IPS DF 19.7 (cell line): ENCODE data around the gene NRL.
"Not testable (repeated sequence)": the region's sequence is repeated elsewhere in the genome, so short reads cannot be mapped to it uniquely, and the experiment has no call there.

ENCODE experiments used
- DNase-seq: peaks from one replicate; pipeline ENCODE4 v3.0.0-alpha.2; 2013; ENCODE audit warnings: low read depth, low spot score

NRL gene

GRCh38 chr14:24052656-24053547, 61.8 kb downstream of the NRL start:
- no peak for DNase-seq

DNA sequence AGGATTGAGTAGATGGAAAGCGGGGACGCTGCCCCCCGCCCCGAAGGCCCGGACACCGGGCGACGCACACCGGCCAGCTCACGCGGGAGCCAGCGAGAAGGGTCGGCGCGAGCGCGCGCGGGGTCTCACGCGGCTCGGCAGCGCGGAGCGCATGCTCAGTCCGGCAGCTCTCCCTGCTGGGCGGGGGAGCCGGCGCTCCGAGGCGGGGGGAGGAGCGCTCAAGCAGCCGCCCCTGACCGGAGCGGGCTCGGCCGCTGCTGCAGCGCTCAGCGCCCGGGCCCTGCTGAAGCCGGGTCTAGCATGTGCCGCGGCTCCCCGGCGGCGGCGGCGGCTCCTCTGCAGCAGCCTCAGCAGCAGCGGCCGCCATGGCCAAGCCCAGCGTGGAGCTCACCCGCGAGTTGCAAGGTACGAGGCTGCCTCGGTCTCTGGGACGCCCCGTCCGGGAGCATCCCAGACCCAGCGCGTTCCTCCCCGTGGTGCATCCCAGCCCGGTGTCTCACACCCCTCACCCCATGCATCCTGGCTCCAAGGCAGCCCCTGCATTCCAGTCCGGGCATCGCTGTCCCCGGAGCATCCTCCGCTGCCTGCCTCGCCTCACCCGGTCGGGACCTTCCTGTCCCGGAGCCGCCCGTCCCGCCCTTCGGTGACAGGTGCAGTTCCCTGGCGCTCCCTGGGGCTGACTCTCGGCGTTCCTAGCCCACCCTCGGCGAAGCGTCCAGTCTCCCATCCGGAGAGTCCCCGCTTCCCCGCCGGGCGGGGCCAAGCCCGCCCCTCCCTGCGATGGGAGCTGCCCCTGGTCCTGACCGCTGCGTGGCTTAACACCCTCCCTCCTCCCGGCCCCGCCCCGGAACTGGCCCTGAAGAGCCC, 62.7 kb downstream of the NRL start, which contains the start of gene CARMIL3:
Gene CARMIL3, plus strand, starts transcription at position 221 of the 867 bp plus-strand sequence. Its CDS starts 145 bp downstream, at position 366.
- DNase-seq: no peak

DNA sequence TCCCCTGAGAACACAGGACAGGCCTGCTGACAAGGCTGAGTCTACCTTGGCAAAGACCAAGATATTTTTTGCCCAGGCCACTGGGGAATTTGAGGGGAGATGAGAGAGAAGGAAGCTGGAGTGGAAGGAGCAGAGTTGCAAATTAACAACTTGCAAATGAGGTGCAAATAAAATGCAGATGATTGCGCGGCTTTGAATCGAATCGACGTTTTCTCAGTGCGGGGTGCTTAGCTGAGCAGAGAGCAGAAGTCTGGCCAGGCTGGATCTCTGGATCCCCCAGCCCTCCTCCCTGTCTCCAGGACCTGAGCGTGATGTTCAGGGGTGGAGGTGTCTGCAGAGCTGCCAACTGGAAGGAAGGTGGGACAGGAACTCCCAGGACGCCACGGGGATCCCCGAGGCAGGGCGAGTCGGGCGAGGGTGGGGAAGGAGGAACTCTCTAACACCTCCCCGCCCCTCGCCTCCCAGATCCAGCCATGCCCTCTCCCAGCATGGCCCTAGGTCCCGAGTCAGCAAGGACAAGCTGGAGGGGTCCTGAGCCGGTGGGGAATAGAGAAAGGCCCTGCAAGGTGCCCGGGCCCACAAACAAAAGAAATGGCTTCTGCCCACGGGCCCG, 63.5 kb downstream of the NRL start:
- no peak for DNase-seq

DNA sequence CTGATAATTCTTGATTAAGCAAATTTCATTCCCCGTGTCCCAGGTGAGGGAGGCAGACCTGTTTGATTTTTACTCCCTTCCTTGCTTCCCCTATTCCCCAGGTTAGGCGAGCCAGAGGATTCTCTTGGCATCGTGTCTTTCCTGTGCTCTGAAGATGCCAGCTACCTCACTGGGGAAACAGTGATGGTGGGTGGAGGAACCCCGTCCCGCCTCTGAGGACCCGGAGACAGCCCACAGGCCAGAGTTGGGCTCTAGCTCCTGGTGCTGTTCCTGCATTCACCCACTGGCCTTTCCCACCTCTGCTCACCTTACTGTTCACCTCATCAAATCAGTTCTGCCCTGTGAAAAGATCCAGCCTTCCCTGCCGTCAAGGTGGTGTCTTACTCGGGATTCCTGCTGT, 64.0 kb downstream of the NRL start:
- DNase-seq: not testable (repeated sequence)

- not testable (repeated sequence) for DNase-seq
Measured at GRCh38 chr14:24049002-24049401, 65.7 kb downstream of the NRL start.

GRCh38 chr14:24042746-24043145, 72.0 kb downstream of the NRL start:
- DNase-seq: no peak

- DNase-seq: no peak
Measured at GRCh38 chr14:24040692-24041091, 74.1 kb downstream of the NRL start.

DNA sequence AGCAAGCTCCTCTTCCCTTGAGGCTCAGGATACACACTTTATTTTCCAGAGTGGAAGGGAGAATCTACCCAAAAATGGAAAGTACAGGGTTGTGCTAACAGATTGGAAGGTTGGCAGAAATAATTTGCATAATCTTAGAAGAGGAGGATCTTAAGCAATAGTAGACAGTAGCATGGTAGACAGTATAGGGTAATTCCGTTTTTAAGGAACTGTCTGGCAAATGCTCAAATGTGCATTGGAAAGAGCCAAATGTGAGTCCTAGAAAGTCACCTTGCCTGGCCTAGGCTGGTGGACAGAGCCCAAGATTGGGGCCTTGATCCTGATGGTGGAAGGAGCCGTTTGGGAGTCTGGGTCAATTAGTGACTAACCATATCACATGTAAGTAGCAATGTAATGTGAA, 76.1 kb downstream of the NRL start:
- DNase-seq: no peak

GRCh38 chr14:24037658-24038037, 77.1 kb downstream of the NRL start:
- no peak for DNase-seq

GRCh38 chr14:24036963-24037657, 77.6 kb downstream of the NRL start:
- not testable (repeated sequence) for DNase-seq

DNA sequence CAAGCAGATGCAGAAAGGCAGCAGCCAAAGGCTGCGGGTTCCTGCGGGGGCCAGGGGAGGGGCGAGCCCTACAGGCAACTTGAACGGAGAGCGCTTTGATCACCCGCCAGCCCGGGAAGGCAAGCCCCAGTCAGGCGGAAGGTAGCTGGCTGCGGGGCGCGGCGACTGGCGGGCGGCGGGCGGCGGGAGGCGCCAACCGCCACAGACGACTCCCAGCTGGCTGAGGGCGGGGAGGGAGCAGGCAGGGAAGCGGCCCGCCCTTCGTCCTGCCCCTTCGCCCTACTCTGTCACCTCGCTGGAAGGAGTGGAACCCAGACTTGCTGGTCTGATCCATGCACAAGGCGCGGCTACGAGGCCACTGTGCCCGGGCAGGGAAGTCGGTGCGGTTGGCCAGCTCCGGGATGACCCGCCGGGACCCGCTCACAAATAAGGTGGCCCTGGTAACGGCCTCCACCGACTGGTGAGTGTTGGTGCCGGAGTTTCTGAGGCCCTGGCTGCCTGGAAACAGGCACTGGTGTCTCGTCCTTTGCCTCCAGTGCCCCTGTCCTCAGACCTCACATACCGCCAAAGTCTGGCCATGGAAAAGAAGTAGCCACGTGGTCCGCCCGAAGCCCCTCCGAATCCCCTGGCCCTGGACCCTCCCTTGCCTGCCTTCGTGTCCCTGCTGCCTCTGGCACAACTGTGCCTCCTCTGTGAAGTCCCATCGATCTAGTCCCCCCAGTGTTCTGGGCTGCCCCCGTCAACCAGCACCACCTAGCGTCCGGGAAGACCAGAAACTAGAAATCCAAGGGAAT, 78.4 kb downstream of the NRL start:
- DNase-seq: no peak

GRCh38 chr14:24035769-24036168, 79.0 kb downstream of the NRL start:
- DNase-seq: not testable (repeated sequence)

GRCh38 chr14:24032727-24033418, 81.9 kb downstream of the NRL start:
- no peak for DNase-seq

DNA sequence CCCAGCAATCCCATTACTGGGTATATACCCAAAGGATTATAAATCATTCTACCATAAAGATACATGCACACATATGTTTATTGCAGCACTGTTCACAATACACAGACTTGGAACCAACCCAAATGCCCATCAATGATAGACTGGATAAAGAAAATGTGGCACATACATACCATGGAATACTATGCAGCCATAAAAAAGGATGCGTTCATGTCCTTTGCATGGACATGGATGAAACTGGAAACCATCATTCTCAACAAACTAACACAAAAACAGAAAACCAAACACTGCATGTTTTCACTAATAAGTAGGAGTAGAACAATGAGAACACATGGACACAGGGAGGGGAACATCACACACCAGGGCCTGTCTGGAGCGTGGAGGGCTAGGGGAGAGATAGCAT, 83.4 kb downstream of the NRL start:
- not testable (repeated sequence) for DNase-seq

- not testable (repeated sequence) for DNase-seq
Measured at GRCh38 chr14:24029687-24030086, 85.1 kb downstream of the NRL start.
